NT2/D1 (cell line): ENCODE results near the gene LRRC46.

Experiments used
- SUZ12 ChIP-seq: IDR thresholded peaks from 2 replicates; pipeline ENCODE4 v1.6.1; 2011; ENCODE audit not compliant: insufficient read length, insufficient read depth; ENCODE audit errors: extremely low read depth
- ZNF274 ChIP-seq: IDR thresholded peaks from 2 replicates; pipeline ENCODE4 v1.6.1; 2011; ENCODE audit warnings: mild to moderate bottlenecking, low read depth, low read length

GRCh38 chr17:47846716-47847340 is 15.4 kb downstream of the LRRC46 start:
- TF ChIP-seq ZNF274 = no peak
- no peak for TF ChIP-seq SUZ12
